SK-N-SH (cell line): Measurements from ENCODE around the gene MYOM3. TPM values are rescaled to one million over a fixed set of nuclear protein-coding genes. Genes with fewer than 3 reads are reported as not detected.

ENCODE experiments used
- CTCF ChIA-PET: fragments of 300-600, 350-600 bp; formaldehyde crosslinking; extraction: SDS; loops from one replicate; lab custom pipeline; 2021; lab: Yijun Ruan, JAX
- POLR2A ChIA-PET: fragments of 350-600 bp; sonication (Branson Sonifier 250); formaldehyde crosslinking; extraction: SDS; loops from one replicate; lab custom pipeline; 2020; ENCODE audit warnings: antibody characterized with exemption, inconsistent platforms; lab: Yijun Ruan, JAX
- DNase-seq: peaks from one replicate; pipeline ENCODE4 v3.0.0; 2012
- H2AFZ ChIP-seq: fragments of 200-600 bp; sonication (generic); 2 replicates; pipeline ENCODE4 v1.8.1; 2016; ENCODE audit warnings: antibody characterized with exemption, mild to moderate bottlenecking, low read depth
- H3F3A ChIP-seq: fragments of 200-600 bp; sonication (generic); replicated peaks from 2 replicates; pipeline ENCODE3; 2016; ENCODE audit warnings: antibody characterized with exemption, mild to moderate bottlenecking; ENCODE audit not compliant: insufficient read depth
- H3K27ac ChIP-seq, 2 experiments: fragments of 200-500 bp in 1 of 2; fragments of 200-600 bp in 1 of 2; sonication (Bioruptor generic) in 1 of 2; sonication (generic), shearing (Covaris generic) in 1 of 2; 2 replicates each; pipeline versions ENCODE4 v1.5.1 to v1.6.1; 2014 to 2016; ENCODE audit warnings: low read depth in 2 of 2, inconsistent platforms in 1 of 2, low read length in 1 of 2, mild to moderate bottlenecking in 1 of 2, mixed read lengths in 1 of 2
- H3K27me3 ChIP-seq: fragments of 200-600 bp; sonication (generic), shearing (Covaris generic); 2 replicates; pipeline ENCODE4 v1.6.1; 2016; ENCODE audit warnings: mixed run types; ENCODE audit not compliant: insufficient read depth
- H3K36me3 ChIP-seq, 2 experiments: fragments of 200-500 bp in 1 of 2; fragments of 200-600 bp in 1 of 2; sonication (Bioruptor generic) in 1 of 2; sonication (generic) in 1 of 2; replicated peaks in 1 of 2; 2 replicates each; pipeline versions ENCODE3 to v1.5.1; 2014 to 2016; ENCODE audit warnings: low read length in 1 of 2, mild to moderate bottlenecking in 1 of 2; ENCODE audit not compliant: insufficient read depth in 2 of 2, control insufficient read depth in 1 of 2
- H3K4me1 ChIP-seq, 2 experiments: fragments of 200-500 bp in 1 of 2; fragments of 200-600 bp in 1 of 2; sonication (Bioruptor generic) in 1 of 2; sonication (generic), shearing (Covaris generic) in 1 of 2; 2 replicates each; pipeline versions ENCODE4 v1.5.1 to v1.6.1; 2014 to 2016; ENCODE audit warnings: low read depth in 1 of 2, low read length in 1 of 2, mixed run types in 1 of 2; ENCODE audit not compliant: insufficient read depth in 2 of 2, control insufficient read depth in 1 of 2
- H3K4me2 ChIP-seq: fragments of 200-600 bp; sonication (generic), shearing (Covaris generic); 2 replicates; pipeline ENCODE4 v1.6.1; 2017; ENCODE audit warnings: mixed run types
- H3K4me3 ChIP-seq, 2 experiments: fragments of 200-500 bp in 1 of 2; fragments of 200-600 bp in 1 of 2; sonication (Bioruptor generic) in 1 of 2; sonication (generic), shearing (Covaris generic) in 1 of 2; 2 replicates each; pipeline versions ENCODE4 v1.5.1 to v1.8.1; 2014 to 2016; ENCODE audit warnings: low read depth in 2 of 2, inconsistent platforms in 1 of 2, low read length in 1 of 2, mild to moderate bottlenecking in 1 of 2, mixed read lengths in 1 of 2, moderate library complexity in 1 of 2
- H3K79me2 ChIP-seq: fragments of 200-600 bp; sonication (generic); 2 replicates; pipeline ENCODE4 v1.8.1; 2017; ENCODE audit warnings: mild to moderate bottlenecking; ENCODE audit not compliant: insufficient read depth
- H3K9ac ChIP-seq: fragments of 200-600 bp; sonication (generic); 2 replicates; pipeline ENCODE4 v1.6.1; 2017; ENCODE audit warnings: mixed run types
- H3K9me2 ChIP-seq: fragments of 200-600 bp; sonication (generic); 2 replicates; pipeline ENCODE4 v1.6.1; 2017; ENCODE audit warnings: mixed run types
- H3K9me3 ChIP-seq: fragments of 200-600 bp; sonication (generic); 2 replicates; pipeline ENCODE4 v1.6.1; 2017; ENCODE audit warnings: mixed run types, mild to moderate bottlenecking, moderate library complexity
- H4K20me1 ChIP-seq: fragments of 200-600 bp; sonication (generic); 2 replicates; pipeline ENCODE4 v1.6.1; 2017; ENCODE audit warnings: mild to moderate bottlenecking, mixed run types; ENCODE audit not compliant: insufficient read depth
- CHD2 ChIP-seq: fragments of 150-350 bp; IDR thresholded peaks from 2 replicates; pipeline ENCODE4 v1.6.1; 2018; ENCODE audit warnings: low read length; ENCODE audit not compliant: partially characterized antibody
- CTCF ChIP-seq: fragments of 200-600 bp; sonication (generic); IDR thresholded peaks from 2 replicates; pipeline ENCODE4 v1.6.1; 2017; ENCODE audit warnings: antibody characterized with exemption, mild to moderate bottlenecking, moderate library complexity
- EP300 ChIP-seq, 2 experiments: IDR thresholded peaks; 2 replicates each; pipeline versions ENCODE4 v1.4.0 to v1.6.1; 2012; ENCODE audit warnings: borderline replicate concordance in 1 of 2, low read depth in 1 of 2, low read length in 1 of 2
- EZH2phosphoT487 ChIP-seq: fragments of 200-600 bp; sonication (generic); IDR thresholded peaks from 2 replicates; pipeline ENCODE4 v1.6.1; 2017; ENCODE audit warnings: low read depth, mixed run types, mild to moderate bottlenecking, antibody characterized with exemption, moderate library complexity, borderline replicate concordance
- FOSL2 ChIP-seq: IDR thresholded peaks from 2 replicates; pipeline ENCODE4 v1.4.0; 2012; ENCODE audit warnings: low read depth, mild to moderate bottlenecking, moderate library complexity, borderline replicate concordance
- FOXM1 ChIP-seq: IDR thresholded peaks from 2 replicates; pipeline ENCODE4 v1.4.0; 2012; ENCODE audit warnings: low read depth, mild to moderate bottlenecking
- GABPA ChIP-seq: IDR thresholded peaks from 2 replicates; pipeline ENCODE4 v1.4.0; 2012; ENCODE audit warnings: low read depth, mild to moderate bottlenecking
- IRF3 ChIP-seq: fragments of 150-350 bp; IDR thresholded peaks from 2 replicates; pipeline ENCODE4 v1.6.1; 2016; ENCODE audit warnings: mild to moderate bottlenecking, low read depth, low read length
- JUND ChIP-seq: IDR thresholded peaks from 2 replicates; pipeline ENCODE4 v1.4.0; 2012
- MAX ChIP-seq: IDR thresholded peaks from 2 replicates; pipeline ENCODE4 v1.4.0; 2012; ENCODE audit warnings: low read depth
- MEF2A ChIP-seq: IDR thresholded peaks from 2 replicates; pipeline ENCODE4 v1.4.0; 2012; ENCODE audit warnings: low read depth, borderline replicate concordance
- MXI1 ChIP-seq: IDR thresholded peaks from 2 replicates; pipeline ENCODE4 v1.6.1; 2012; ENCODE audit warnings: mild to moderate bottlenecking, low read depth, low read length, improper control_type of control experiment
- NFIC ChIP-seq: IDR thresholded peaks from 2 replicates; pipeline ENCODE4 v1.4.0; 2012; ENCODE audit warnings: borderline replicate concordance
- NRF1 ChIP-seq: IDR thresholded peaks from 2 replicates; pipeline ENCODE4 v1.6.1; 2012; ENCODE audit warnings: low read depth, mild to moderate bottlenecking, low read length
- PBX3 ChIP-seq: IDR thresholded peaks from 2 replicates; pipeline ENCODE4; 2012
- RAD21 ChIP-seq: IDR thresholded peaks from 2 replicates; pipeline ENCODE4 v1.6.1; 2012; ENCODE audit warnings: mild to moderate bottlenecking, low read length
- RFX5 ChIP-seq: IDR thresholded peaks from 2 replicates; pipeline ENCODE4 v1.6.1; 2012; ENCODE audit warnings: mild to moderate bottlenecking, improper control_type of control experiment, low read length
- TAF1 ChIP-seq: IDR thresholded peaks from 2 replicates; pipeline ENCODE4 v1.6.1; 2012; ENCODE audit warnings: low read depth, mild to moderate bottlenecking, low read length, moderate library complexity, borderline replicate concordance
- TCF12 ChIP-seq: IDR thresholded peaks from 2 replicates; pipeline ENCODE4 v1.4.0; 2012
- USF1 ChIP-seq: IDR thresholded peaks from 2 replicates; pipeline ENCODE4 v1.4.0; 2012; ENCODE audit warnings: low read depth, borderline replicate concordance
- YY1 ChIP-seq: IDR thresholded peaks from 2 replicates; pipeline ENCODE4 v1.4.0; 2012; ENCODE audit warnings: low read depth, mild to moderate bottlenecking
- WGBS: methylation state at CpG from one replicate; pipeline ENCODE4 v1.1.6; 2017; ENCODE audit warnings: low lambda C conversion rate; 5-methylcytosine and 5-hydroxymethylcytosine counted together
- polyA plus RNA-seq, 3 experiments: library from polyadenylated mRNA; depleted of rRNA; stranded (reverse); fragments of >200 nt; gene quantifications; 2 replicates each; pipeline ENCODE4 v1.2.3, GENCODE V29; 2012

The MYOM3 gene
- polyA plus RNA-seq, 1 of the 3 experiments (the other 2 are of a cell fraction), result 0.02 TPM

GRCh38 chr1:24086466-24086865, 25.5 kb downstream of the MYOM3 start:
- Histone ChIP-seq H3K79me2 (no peaks in the 10 kb centered on the region), H3K9me2 (no peaks in the 10 kb centered on the region), H4K20me1 (no peaks in the 10 kb centered on the region), H3K36me3 (no peaks in the 10 kb centered on the region), H3K4me1 (no peaks in the 10 kb centered on the region; a peak in 1 of 4 replicates), H3K4me2 (no peak overlapping the region), H3K27ac (no peak overlapping the region), H3K27me3 (no peaks in the 10 kb centered on the region), H3K9me3 (no peaks in the 10 kb centered on the region), H2AFZ (no peak overlapping the region), H3K4me3 (no peak overlapping the region), H3K9ac (no peak overlapping the region), H3F3A (no peaks in the 10 kb centered on the region)
- WGBS, result 89% methylated on average over 15 of the region's 16 CpGs
- no peak for DNase-seq
- TF ChIP-seq GABPA (no peak), CTCF (no peak), RAD21 (no peak), NFIC (no peak), FOXM1 (no peak), TCF12 (no peak), IRF3 (no peak), NRF1 (no peak), CHD2 (no peak)
- CTCF ChIA-PET, result interaction anchor here (0.6 to 5.1 kb wide), 5 partner anchors 16 to 1015 kb away, joined by 3 to 27 read pairs (median 4); no protein-coding TSS in a partner anchor
- POLR2A ChIA-PET, result no interaction called here

- Histone ChIP-seq H3K36me3 (no peaks in the 10 kb centered on the region), H3K9ac (no peak overlapping the region), H3K79me2 (no peaks in the 10 kb centered on the region), H3K4me2 (no peak overlapping the region), H3K9me3 (no peaks in the 10 kb centered on the region), H3F3A (no peaks in the 10 kb centered on the region), H3K9me2 (no peaks in the 10 kb centered on the region), H3K27me3 (no peaks in the 10 kb centered on the region), H4K20me1 (no peaks in the 10 kb centered on the region), H3K27ac (no peak overlapping the region), H2AFZ (no peak overlapping the region), H3K4me3 (no peak overlapping the region), H3K4me1 (no peaks in the 10 kb centered on the region; a peak in 1 of 4 replicates)
- ChIA-PET POLR2A (no interaction called here), CTCF (interaction anchor here (1.5 to 5.1 kb wide), 3 partner anchors 15 to 306 kb away, joined by 4 to 27 read pairs (median 5); no protein-coding TSS in a partner anchor)
- 67% methylated on average over 3 of the region's 3 CpGs for WGBS
- DNase-seq, result no peak
- TF ChIP-seq RFX5, result no peak
- TF ChIP-seq USF1, result no peak
- TF ChIP-seq TAF1, result no peak
- TF ChIP-seq JUND, result no peak
- no peak for TF ChIP-seq IRF3
- TF ChIP-seq PBX3, result peak; percentile 36; the same call in 1 of the 2 replicates
- no peak for TF ChIP-seq EP300 (IDR thresholded peaks at IDR 0.05; ENCODE audit: borderline replicate concordance in 1 of 2, low read depth in 1 of 2, low read length in 1 of 2)
- no peak for TF ChIP-seq GABPA
- TF ChIP-seq MAX, result no peak
- peak; percentile 50; the same call in 1 of the 2 replicates for TF ChIP-seq FOSL2
- no peak for TF ChIP-seq EZH2phosphoT487
- no peak for TF ChIP-seq MEF2A
- no peak for TF ChIP-seq YY1
- TF ChIP-seq MXI1, result no peak
Measured at GRCh38 chr1:24085546-24085945, 26.4 kb downstream of the MYOM3 start.
